ENCODE results near the gene UGGT2. TPM values are rescaled to one million over a fixed set of nuclear protein-coding genes. Genes with fewer than 3 reads are reported as not detected.

Gene UGGT2
- total RNA-seq, 1 experiment from 2014 or later = 14.5 TPM

GRCh38 chr13:95918860-95919259 is 134.3 kb downstream of the UGGT2 start:
- Histone ChIP-seq H3K27me3 (ENCODE audit: control insufficient read depth, insufficient read depth, low read length) (no peaks in the 10 kb centered on the region), H3K4me3 (ENCODE audit: insufficient read depth, low read depth, low read length) (no peak overlapping the region), H3K36me3 (replicated peaks; ENCODE audit: control insufficient read depth, insufficient read depth, low read length) (no peaks in the 10 kb centered on the region; the same call in 1 of the 2 replicates)
- no peak for DNase-seq

- no peaks in the 10 kb centered on the region for H3K27me3 ChIP-seq (ENCODE audit: control insufficient read depth, insufficient read depth, low read length)
- no peak for DNase-seq
- H3K36me3 ChIP-seq (replicated peaks; ENCODE audit: control insufficient read depth, insufficient read depth, low read length) = no peaks in the 10 kb centered on the region
- H3K4me3 ChIP-seq (ENCODE audit: insufficient read depth, low read depth, low read length) = no peak overlapping the region
Observed at GRCh38 chr13:95914991-95915501, 138.2 kb downstream of the UGGT2 start.

GRCh38 chr13:95906999-95907398 is 146.2 kb downstream of the UGGT2 start:
- no peak overlapping the region for H3K4me3 ChIP-seq (ENCODE audit: insufficient read depth, low read depth, low read length)
- no peaks in the 10 kb centered on the region; the same call in none of the 2 replicates for H3K36me3 ChIP-seq (replicated peaks; ENCODE audit: control insufficient read depth, insufficient read depth, low read length)
- no peaks in the 10 kb centered on the region for H3K27me3 ChIP-seq (ENCODE audit: control insufficient read depth, insufficient read depth, low read length)
- DNase-seq = no peak

GRCh38 chr13:95903569-95903968 is 149.6 kb downstream of the UGGT2 start:
- Histone ChIP-seq H3K27me3 (ENCODE audit: control insufficient read depth, insufficient read depth, low read length) (no peaks in the 10 kb centered on the region), H3K4me3 (ENCODE audit: insufficient read depth, low read depth, low read length) (no peak overlapping the region), H3K36me3 (replicated peaks; ENCODE audit: control insufficient read depth, insufficient read depth, low read length) (peaks cover 1% of the 10 kb centered on the region)
- no peak for DNase-seq

GRCh38 chr13:95902741-95903140 is 150.5 kb downstream of the UGGT2 start:
- Histone ChIP-seq H3K27me3 (ENCODE audit: control insufficient read depth, insufficient read depth, low read length) (no peaks in the 10 kb centered on the region), H3K36me3 (replicated peaks; ENCODE audit: control insufficient read depth, insufficient read depth, low read length) (peaks cover 1% of the 10 kb centered on the region), H3K4me3 (ENCODE audit: insufficient read depth, low read depth, low read length) (no peak overlapping the region)
- no peak for DNase-seq

- H3K36me3 ChIP-seq (replicated peaks; ENCODE audit: control insufficient read depth, insufficient read depth, low read length) = peaks cover 1% of the 10 kb centered on the region; the same call in 1 of the 2 replicates
- H3K4me3 ChIP-seq (ENCODE audit: insufficient read depth, low read depth, low read length) = no peak overlapping the region
- no peaks in the 10 kb centered on the region for H3K27me3 ChIP-seq (ENCODE audit: control insufficient read depth, insufficient read depth, low read length)
- no peak for DNase-seq
Observed at GRCh38 chr13:95898256-95898655, 154.9 kb downstream of the UGGT2 start.

- no peak for DNase-seq
- H3K36me3 ChIP-seq (replicated peaks; ENCODE audit: control insufficient read depth, insufficient read depth, low read length) = peaks cover 1% of the 10 kb centered on the region; the same call in 1 of the 2 replicates
- no peaks in the 10 kb centered on the region for H3K27me3 ChIP-seq (ENCODE audit: control insufficient read depth, insufficient read depth, low read length)
- no peak overlapping the region for H3K4me3 ChIP-seq (ENCODE audit: insufficient read depth, low read depth, low read length)
Observed at GRCh38 chr13:95896301-95896700, 156.9 kb downstream of the UGGT2 start.

GRCh38 chr13:95893861-95894260 is 159.3 kb downstream of the UGGT2 start:
- DNase-seq = no peak
- Histone ChIP-seq H3K4me3 (ENCODE audit: insufficient read depth, low read depth, low read length) (no peak overlapping the region), H3K27me3 (ENCODE audit: control insufficient read depth, insufficient read depth, low read length) (no peaks in the 10 kb centered on the region)

GRCh38 chr13:95882121-95882520 is 171.1 kb downstream of the UGGT2 start:
- no peak overlapping the region for H3K4me3 ChIP-seq (ENCODE audit: insufficient read depth, low read depth, low read length)
- H3K36me3 ChIP-seq (replicated peaks; ENCODE audit: control insufficient read depth, insufficient read depth, low read length) = peaks cover 2% of the 10 kb centered on the region
- DNase-seq = no peak
- no peaks in the 10 kb centered on the region for H3K27me3 ChIP-seq (ENCODE audit: control insufficient read depth, insufficient read depth, low read length)

More at GRCh38 chr13:95893861-95894260, 159.3 kb downstream of the UGGT2 start:
- no peaks in the 10 kb centered on the region for H3K36me3 ChIP-seq (replicated peaks; ENCODE audit: control insufficient read depth, insufficient read depth, low read length)

GRCh38 chr13:95880331-95880730 is 172.9 kb downstream of the UGGT2 start:
- H3K27me3 ChIP-seq (ENCODE audit: control insufficient read depth, insufficient read depth, low read length) = no peaks in the 10 kb centered on the region
- no peak overlapping the region for H3K4me3 ChIP-seq (ENCODE audit: insufficient read depth, low read depth, low read length)
- no peak for DNase-seq
- peaks cover 3% of the 10 kb centered on the region for H3K36me3 ChIP-seq (replicated peaks; ENCODE audit: control insufficient read depth, insufficient read depth, low read length)

GRCh38 chr13:95874286-95874685 is 178.9 kb downstream of the UGGT2 start:
- DNase-seq = no peak

GRCh38 chr13:95870421-95870820 is 182.8 kb downstream of the UGGT2 start:
- H3K27me3 ChIP-seq (ENCODE audit: control insufficient read depth, insufficient read depth, low read length) = no peaks in the 10 kb centered on the region
- H3K4me3 ChIP-seq (ENCODE audit: insufficient read depth, low read depth, low read length) = no peak overlapping the region
- DNase-seq = peak; percentile 15
- H3K36me3 ChIP-seq (replicated peaks; ENCODE audit: control insufficient read depth, insufficient read depth, low read length) = no peaks in the 10 kb centered on the region; the same call in 1 of the 2 replicates

More at GRCh38 chr13:95874286-95874685, 178.9 kb downstream of the UGGT2 start:
- H3K27me3 ChIP-seq (ENCODE audit: control insufficient read depth, insufficient read depth, low read length) = no peaks in the 10 kb centered on the region
- peaks cover 1% of the 10 kb centered on the region; the same call in 1 of the 2 replicates for H3K36me3 ChIP-seq (replicated peaks; ENCODE audit: control insufficient read depth, insufficient read depth, low read length)
- H3K4me3 ChIP-seq (ENCODE audit: insufficient read depth, low read depth, low read length) = no peak overlapping the region

GRCh38 chr13:95865080-95865615 is 188.1 kb downstream of the UGGT2 start:
- H3K4me3 ChIP-seq (ENCODE audit: insufficient read depth, low read depth, low read length) = no peak overlapping the region
- H3K27me3 ChIP-seq (ENCODE audit: control insufficient read depth, insufficient read depth, low read length) = no peaks in the 10 kb centered on the region
- H3K36me3 ChIP-seq (replicated peaks; ENCODE audit: control insufficient read depth, insufficient read depth, low read length) = no peaks in the 10 kb centered on the region; the same call in 1 of the 2 replicates
- no peak for DNase-seq

GRCh38 chr13:95862408-95862807 is 190.8 kb downstream of the UGGT2 start:
- H3K4me3 ChIP-seq (ENCODE audit: insufficient read depth, low read depth, low read length) = no peak overlapping the region
- no peaks in the 10 kb centered on the region for H3K27me3 ChIP-seq (ENCODE audit: control insufficient read depth, insufficient read depth, low read length)
- H3K36me3 ChIP-seq (replicated peaks; ENCODE audit: control insufficient read depth, insufficient read depth, low read length) = no peaks in the 10 kb centered on the region

GRCh38 chr13:95861296-95861695 is 191.9 kb downstream of the UGGT2 start:
- no peak for DNase-seq
- no peaks in the 10 kb centered on the region for H3K27me3 ChIP-seq (ENCODE audit: control insufficient read depth, insufficient read depth, low read length)
- H3K4me3 ChIP-seq (ENCODE audit: insufficient read depth, low read depth, low read length) = no peak overlapping the region
- H3K36me3 ChIP-seq (replicated peaks; ENCODE audit: control insufficient read depth, insufficient read depth, low read length) = no peaks in the 10 kb centered on the region

More at GRCh38 chr13:95862408-95862807, 190.8 kb downstream of the UGGT2 start:
- DNase-seq = no peak
